ENCODE data around the gene XCL1.
"Not testable (repeated sequence)": the region's sequence is repeated elsewhere in the genome, so short reads cannot be mapped to it uniquely, and the experiment has no call there.

Gene XCL1

GRCh38 chr1:168554603-168555483 is 21.6 kb upstream of the XCL1 start:
- no peak overlapping the region for H3K4me3 Mint-ChIP-seq
- H3K27ac Mint-ChIP-seq, result no peak overlapping the region

DNA sequence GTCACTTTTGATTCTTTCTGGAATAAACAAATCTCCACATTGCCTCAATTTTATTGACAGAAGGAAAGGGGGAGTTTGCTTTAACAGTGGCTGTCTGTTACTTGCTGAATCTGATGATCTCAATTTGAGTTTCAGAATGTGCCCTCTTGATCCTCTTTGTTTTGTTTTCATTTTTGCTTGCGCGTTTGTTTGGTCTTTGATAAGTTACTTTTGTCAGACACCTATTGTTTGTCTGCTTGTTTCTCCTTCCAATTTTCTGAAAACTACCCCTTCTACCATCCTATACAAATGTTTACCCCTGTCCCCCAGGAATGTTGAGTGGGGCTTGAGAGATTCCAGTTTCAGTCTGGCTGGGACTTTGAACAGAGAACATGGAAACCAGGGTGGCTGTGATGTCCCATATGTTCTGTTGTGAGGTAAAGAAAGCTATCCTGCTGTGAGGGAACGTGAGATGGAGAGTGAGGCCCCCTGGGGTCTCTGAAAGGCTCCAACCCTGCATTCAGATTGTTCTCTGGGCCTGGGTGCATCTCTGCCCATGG is 20.8 kb upstream of the XCL1 start:
- Mint-ChIP-seq H3K9me3 (no peaks in the 10 kb centered on the region), H3K4me3 (peak overlapping the region; percentile 6), H3K36me3 (ENCODE audit: low read depth) (no peaks in the 10 kb centered on the region), H3K27ac (peak overlapping the region; percentile 17), H3K27me3 (ENCODE audit: low read depth) (no peaks in the 10 kb centered on the region), H3K4me1 (ENCODE audit: low read depth) (peaks cover 49% of the 10 kb centered on the region)
- DNase-seq (ENCODE audit: low spot score), result no peak

More at GRCh38 chr1:168554603-168555483, 21.6 kb upstream of the XCL1 start:
- no peak for DNase-seq (ENCODE audit: low spot score)
- H3K9me3 Mint-ChIP-seq, result no peaks in the 10 kb centered on the region
- H3K4me1 Mint-ChIP-seq (ENCODE audit: low read depth), result peaks cover 48% of the 10 kb centered on the region
- H3K36me3 Mint-ChIP-seq (ENCODE audit: low read depth), result no peaks in the 10 kb centered on the region
- H3K27me3 Mint-ChIP-seq (ENCODE audit: low read depth), result no peaks in the 10 kb centered on the region

DNA sequence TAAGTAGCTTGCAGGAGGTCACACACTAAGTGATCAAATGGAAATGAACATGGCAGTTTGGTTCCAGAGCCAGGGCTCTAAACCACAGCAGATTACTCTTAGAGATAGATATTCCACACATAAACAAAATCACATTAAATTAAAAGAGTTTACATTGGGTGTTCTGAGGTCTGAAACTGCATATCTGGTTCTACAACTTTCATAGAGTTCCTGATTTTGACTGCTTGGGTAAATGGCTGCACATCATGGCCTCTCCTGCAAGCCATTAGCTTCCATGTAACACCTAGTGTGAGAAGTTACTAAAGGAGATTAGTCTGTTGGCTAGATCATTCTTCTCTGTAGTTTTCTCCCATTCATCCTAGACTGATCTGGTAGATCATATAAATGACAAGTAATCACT is 19.8 kb upstream of the XCL1 start:
- Mint-ChIP-seq H3K4me1 (ENCODE audit: low read depth) (peaks cover 49% of the 10 kb centered on the region), H3K9me3 (peaks cover 5% of the 10 kb centered on the region), H3K4me3 (no peak overlapping the region), H3K27me3 (ENCODE audit: low read depth) (no peaks in the 10 kb centered on the region), H3K36me3 (ENCODE audit: low read depth) (peaks cover 3% of the 10 kb centered on the region), H3K27ac (peak overlapping the region; percentile 23)
- no peak for DNase-seq (ENCODE audit: low spot score)

GRCh38 chr1:168560370-168560769 is 16.0 kb upstream of the XCL1 start:
- H3K27ac Mint-ChIP-seq, result no peak overlapping the region
- H3K27me3 Mint-ChIP-seq (ENCODE audit: low read depth), result peaks cover 14% of the 10 kb centered on the region
- no peak overlapping the region for H3K4me3 Mint-ChIP-seq
- H3K36me3 Mint-ChIP-seq (ENCODE audit: low read depth), result peaks cover 8% of the 10 kb centered on the region
- peaks cover 22% of the 10 kb centered on the region for H3K9me3 Mint-ChIP-seq
- peaks cover 41% of the 10 kb centered on the region for H3K4me1 Mint-ChIP-seq (ENCODE audit: low read depth)
- DNase-seq (ENCODE audit: low spot score), result no peak

GRCh38 chr1:168561989-168562388 is 14.4 kb upstream of the XCL1 start:
- Mint-ChIP-seq H3K27ac (no peak overlapping the region), H3K4me1 (ENCODE audit: low read depth) (peaks cover 29% of the 10 kb centered on the region), H3K36me3 (ENCODE audit: low read depth) (peaks cover 8% of the 10 kb centered on the region), H3K4me3 (no peak overlapping the region), H3K9me3 (peaks cover 22% of the 10 kb centered on the region), H3K27me3 (ENCODE audit: low read depth) (peaks cover 14% of the 10 kb centered on the region)
- DNase-seq (ENCODE audit: low spot score), result no peak

DNA sequence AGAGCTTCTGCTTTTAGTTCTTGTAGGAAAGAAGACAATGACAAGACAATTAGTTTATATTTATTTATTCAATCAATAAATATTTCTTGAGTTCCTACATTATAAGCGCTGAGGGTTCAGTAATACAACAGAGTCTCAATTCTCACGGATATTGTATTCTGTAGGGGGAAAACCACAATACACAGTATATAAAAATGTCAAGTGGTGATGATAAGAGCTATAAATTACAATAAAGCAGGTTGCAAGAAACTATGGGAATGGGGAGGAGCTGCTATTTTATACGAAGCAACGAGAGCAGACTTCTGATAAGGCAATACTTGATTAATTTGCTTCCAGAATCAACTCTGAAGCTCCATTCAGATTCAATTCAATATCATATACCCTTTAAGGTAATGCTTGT is 10.6 kb upstream of the XCL1 start:
- Mint-ChIP-seq H3K36me3 (ENCODE audit: low read depth) (peaks cover 8% of the 10 kb centered on the region), H3K9me3 (peaks cover 22% of the 10 kb centered on the region), H3K27me3 (ENCODE audit: low read depth) (peaks cover 17% of the 10 kb centered on the region), H3K4me1 (ENCODE audit: low read depth) (peaks cover 7% of the 10 kb centered on the region), H3K4me3 (no peak overlapping the region), H3K27ac (no peak overlapping the region)
- DNase-seq (ENCODE audit: low spot score), result no peak

DNA sequence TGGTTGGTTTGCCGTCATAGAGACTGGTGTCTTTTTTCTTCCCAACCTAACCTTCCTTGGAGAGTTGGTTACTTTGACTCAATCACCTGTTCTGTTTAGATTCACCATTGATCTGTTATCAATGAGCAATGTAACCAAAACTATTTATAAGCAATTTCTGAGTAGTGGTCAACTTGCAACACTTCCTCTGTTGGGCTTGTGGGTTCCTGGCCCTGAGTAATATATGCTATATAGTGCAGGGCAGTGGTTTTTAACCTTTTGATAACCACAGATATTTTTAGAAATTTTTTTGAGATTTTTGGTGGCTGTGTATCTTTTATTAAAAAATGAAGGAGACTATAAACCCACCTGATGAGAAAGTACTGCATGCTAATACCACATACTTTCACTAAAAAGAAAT is 9.4 kb upstream of the XCL1 start:
- no peak for DNase-seq (ENCODE audit: low spot score)
- H3K4me3 Mint-ChIP-seq, result no peak overlapping the region
- no peak overlapping the region for H3K27ac Mint-ChIP-seq
- H3K36me3 Mint-ChIP-seq (ENCODE audit: low read depth), result peaks cover 3% of the 10 kb centered on the region
- peaks cover 17% of the 10 kb centered on the region for H3K27me3 Mint-ChIP-seq (ENCODE audit: low read depth)
- H3K4me1 Mint-ChIP-seq (ENCODE audit: low read depth), result peaks cover 5% of the 10 kb centered on the region
- H3K9me3 Mint-ChIP-seq, result peaks cover 14% of the 10 kb centered on the region

DNA sequence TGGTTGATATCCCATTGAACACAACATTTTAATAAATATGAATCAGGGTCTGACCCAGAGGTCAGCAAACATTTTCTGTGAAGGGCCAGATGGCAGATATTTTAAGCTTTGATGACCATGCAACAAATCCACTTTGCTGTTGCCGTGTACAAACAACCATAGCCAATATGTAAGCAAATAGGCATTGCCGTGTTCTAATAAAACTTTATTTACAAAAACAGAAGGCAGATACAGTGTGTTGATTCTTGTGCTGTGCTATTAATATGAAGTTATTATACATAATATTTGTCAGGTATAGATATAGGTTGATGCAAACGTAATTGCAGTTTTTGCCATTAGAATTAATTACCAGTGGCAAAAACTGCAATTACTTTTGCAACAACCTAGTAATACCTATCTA is 8.8 kb upstream of the XCL1 start:
- no peak overlapping the region for H3K27ac Mint-ChIP-seq
- no peak for DNase-seq (ENCODE audit: low spot score)
- peaks cover 17% of the 10 kb centered on the region for H3K27me3 Mint-ChIP-seq (ENCODE audit: low read depth)
- peaks cover 5% of the 10 kb centered on the region for H3K36me3 Mint-ChIP-seq (ENCODE audit: low read depth)
- peaks cover 10% of the 10 kb centered on the region for H3K4me1 Mint-ChIP-seq (ENCODE audit: low read depth)
- peaks cover 13% of the 10 kb centered on the region for H3K9me3 Mint-ChIP-seq
- H3K4me3 Mint-ChIP-seq, result no peak overlapping the region

DNA sequence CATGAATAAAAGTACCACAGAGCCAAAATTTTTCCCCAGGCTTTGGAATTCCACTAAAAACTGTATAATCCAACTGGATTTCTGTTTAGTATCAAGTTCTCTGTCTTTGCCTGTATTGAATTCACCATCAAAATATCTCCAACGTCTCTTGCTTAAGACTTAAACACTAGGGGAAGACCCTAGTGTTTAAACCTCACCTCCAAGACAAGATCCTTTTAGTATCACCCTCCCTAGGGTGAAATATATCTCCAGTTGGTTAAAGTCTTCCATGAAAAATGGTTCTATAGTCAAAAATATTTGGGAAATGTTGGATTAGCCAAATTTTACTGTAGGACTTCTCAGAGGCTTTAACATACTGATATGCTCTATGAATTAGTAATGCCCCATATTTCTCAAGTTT is 8.1 kb upstream of the XCL1 start:
- peaks cover 5% of the 10 kb centered on the region for H3K36me3 Mint-ChIP-seq (ENCODE audit: low read depth)
- H3K4me3 Mint-ChIP-seq, result no peak overlapping the region
- DNase-seq (ENCODE audit: low spot score), result no peak
- H3K27me3 Mint-ChIP-seq (ENCODE audit: low read depth), result peaks cover 14% of the 10 kb centered on the region
- H3K27ac Mint-ChIP-seq, result no peak overlapping the region
- H3K4me1 Mint-ChIP-seq (ENCODE audit: low read depth), result peaks cover 12% of the 10 kb centered on the region
- H3K9me3 Mint-ChIP-seq, result peaks cover 6% of the 10 kb centered on the region

DNA sequence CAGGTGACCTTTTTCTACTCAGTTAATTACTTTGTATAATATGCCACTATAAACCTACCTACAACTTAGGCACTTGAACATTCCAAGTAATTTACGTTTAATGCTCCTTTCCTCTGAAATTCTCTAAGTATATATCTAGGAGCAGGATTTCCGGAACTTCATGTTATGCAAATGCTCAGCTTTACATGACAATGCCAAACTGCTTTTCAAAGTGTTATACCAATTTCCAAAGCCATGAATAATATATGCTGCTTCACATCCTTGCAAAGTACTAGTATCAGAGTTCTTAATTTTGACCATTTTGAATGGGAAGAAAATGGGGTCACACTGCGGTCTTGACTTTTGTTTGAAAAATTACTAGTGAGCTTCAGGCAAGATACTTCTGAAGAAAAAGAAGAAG is 5.8 kb upstream of the XCL1 start:
- Mint-ChIP-seq H3K4me3 (no peak overlapping the region), H3K4me1 (ENCODE audit: low read depth) (peaks cover 22% of the 10 kb centered on the region), H3K27ac (no peak overlapping the region), H3K9me3 (no peaks in the 10 kb centered on the region), H3K27me3 (ENCODE audit: low read depth) (peaks cover 3% of the 10 kb centered on the region), H3K36me3 (ENCODE audit: low read depth) (peaks cover 2% of the 10 kb centered on the region)
- no peak for DNase-seq (ENCODE audit: low spot score)

- Mint-ChIP-seq H3K27ac (no peak overlapping the region), H3K9me3 (no peaks in the 10 kb centered on the region), H3K4me3 (no peak overlapping the region), H3K36me3 (ENCODE audit: low read depth) (peaks cover 2% of the 10 kb centered on the region), H3K27me3 (ENCODE audit: low read depth) (peaks cover 3% of the 10 kb centered on the region), H3K4me1 (ENCODE audit: low read depth) (peaks cover 24% of the 10 kb centered on the region)
- DNase-seq (ENCODE audit: low spot score), result peak; percentile 17
Measured at GRCh38 chr1:168572633-168573032, 3.8 kb upstream of the XCL1 start.

- H3K4me1 Mint-ChIP-seq (ENCODE audit: low read depth), result peaks cover 25% of the 10 kb centered on the region
- not testable (repeated sequence) for H3K36me3 Mint-ChIP-seq (ENCODE audit: low read depth); H3K9me3 Mint-ChIP-seq; H3K27me3 Mint-ChIP-seq (ENCODE audit: low read depth); H3K27ac Mint-ChIP-seq; H3K4me3 Mint-ChIP-seq; DNase-seq (ENCODE audit: low spot score)
Measured at GRCh38 chr1:168574234-168574633, 2.2 kb upstream of the XCL1 start.

GRCh38 chr1:168578531-168579185 is 2.3 kb downstream of the XCL1 start:
- not testable (repeated sequence) for DNase-seq (ENCODE audit: low spot score); H3K27ac Mint-ChIP-seq; H3K36me3 Mint-ChIP-seq (ENCODE audit: low read depth); H3K9me3 Mint-ChIP-seq; H3K4me3 Mint-ChIP-seq; H3K27me3 Mint-ChIP-seq (ENCODE audit: low read depth)
- peaks cover 19% of the 10 kb centered on the region for H3K4me1 Mint-ChIP-seq (ENCODE audit: low read depth)

DNA sequence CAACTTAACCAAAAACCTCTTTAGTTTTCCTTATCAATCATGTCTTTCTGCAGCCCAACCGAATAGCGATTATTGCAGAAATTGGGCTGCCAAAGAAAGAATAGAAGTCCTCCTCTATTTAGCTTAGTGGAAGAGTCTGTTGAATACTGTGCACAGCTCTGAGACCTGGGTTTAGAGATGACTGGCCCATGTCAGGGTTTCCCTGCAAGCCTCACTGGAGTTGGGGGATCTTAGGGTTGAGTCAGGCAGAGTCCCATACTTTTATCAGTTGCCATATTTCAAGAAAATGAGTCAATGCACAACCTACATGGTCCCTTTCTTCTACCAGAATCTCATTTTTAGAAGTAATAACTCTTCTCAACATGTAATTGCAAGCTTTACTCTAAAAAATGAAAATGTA is 3.9 kb downstream of the XCL1 start:
- H3K4me3 Mint-ChIP-seq; DNase-seq (ENCODE audit: low spot score); H3K36me3 Mint-ChIP-seq (ENCODE audit: low read depth); H3K9me3 Mint-ChIP-seq; H3K27me3 Mint-ChIP-seq (ENCODE audit: low read depth); H3K4me1 Mint-ChIP-seq (ENCODE audit: low read depth); H3K27ac Mint-ChIP-seq: not testable (repeated sequence)
